Thoracic aorta (tissue), 2 donors: ENCODE data around the gene KAZN. TPM values are rescaled to one million over a fixed set of nuclear protein-coding genes. Genes with fewer than 3 reads are reported as not detected.

Source experiments
- ATAC-seq: fragments of 150-250 bp; one replicate; pipeline ENCODE4 v1.8.0; 2017; ENCODE audit warnings: low read depth; ENCODE audit not compliant: insufficient number of reproducible peaks, low FRiP score
- DNase-seq: peaks from one replicate; pipeline ENCODE4 v3.0.0-alpha.2; 2020; ENCODE audit warnings: low spot score
- H3K27ac ChIP-seq, 2 donors: fragments of 200-600 bp; sonication (generic); 1 replicate in 1 of 2; 2 replicates in 1 of 2; pipeline ENCODE4 v1.5.1; 2016; ENCODE audit warnings: mild to moderate bottlenecking in 2 of 2, moderate library complexity in 2 of 2
- H3K27me3 ChIP-seq: fragments of 200-600 bp; sonication (generic); replicated peaks from 2 replicates; pipeline ENCODE4 v1.6.0; 2016; ENCODE audit warnings: mild to moderate bottlenecking; ENCODE audit not compliant: insufficient read depth
- H3K36me3 ChIP-seq: fragments of 200-600 bp; sonication (generic); one replicate; pipeline ENCODE4 v1.5.1; 2016
- H3K4me1 ChIP-seq, 2 donors: fragments of 200-600 bp; sonication (generic); 1 replicate in 1 of 2; 2 replicates in 1 of 2; pipeline versions ENCODE4 v1.5.1 to v1.6.0; 2016; ENCODE audit warnings: low read depth in 2 of 2, mild to moderate bottlenecking in 1 of 2; ENCODE audit not compliant: control insufficient read depth in 1 of 2
- H3K4me3 ChIP-seq: fragments of 200-600 bp; sonication (generic); 2 replicates; pipeline ENCODE4 v1.5.1; 2016; ENCODE audit warnings: mild to moderate bottlenecking
- H3K9me3 ChIP-seq: fragments of 200-600 bp; sonication (generic); 2 replicates; pipeline ENCODE4 v1.5.1; 2016
- CTCF ChIP-seq: fragments of 200-600 bp; sonication (generic); IDR thresholded peaks from one replicate; pipeline ENCODE4 v1.5.1; 2019; ENCODE audit warnings: antibody characterized with exemption
- total RNA-seq, 2 donors: library from RNA; depleted of rRNA; stranded (reverse); fragments of >200 nt; gene quantifications; one replicate each; pipeline versions ENCODE4 v1.1.0 to v1.2.3, GENCODE V29; 2016

Gene KAZN
- total RNA-seq, 2 donors from 2014 or later = 17.4 to 30.3 TPM

GRCh38 chr1:14922942-14923726 lies 324.6 kb downstream of the KAZN start:
- Histone ChIP-seq H3K4me3 (peak overlapping the region; percentile 62), H3K27ac (peak overlapping the region; percentile 69 to 71), H3K4me1 (peaks cover 7 to 13% of the 10 kb centered on the region in 2 donors), H3K36me3 (no peaks in the 10 kb centered on the region), H3K9me3 (no peaks in the 10 kb centered on the region), H3K27me3 (no peaks in the 10 kb centered on the region)
- DNase-seq (no peak), ATAC-seq (no peak)
- TF ChIP-seq CTCF = no peak

- ATAC-seq (peak; percentile 67), DNase-seq (no peak)
- no peaks in the 10 kb centered on the region for H3K36me3 ChIP-seq
- no peak for TF ChIP-seq CTCF
- H3K4me3 ChIP-seq = peak overlapping the region; percentile 62
- no peaks in the 10 kb centered on the region for H3K27me3 ChIP-seq
- no peaks in the 10 kb centered on the region for H3K9me3 ChIP-seq
- H3K27ac ChIP-seq = peak overlapping the region; percentile 69 to 71
- peaks cover 7 to 13% of the 10 kb centered on the region in 2 donors for H3K4me1 ChIP-seq
Observed at GRCh38 chr1:14923727-14924452, 325.4 kb downstream of the KAZN start.

DNA sequence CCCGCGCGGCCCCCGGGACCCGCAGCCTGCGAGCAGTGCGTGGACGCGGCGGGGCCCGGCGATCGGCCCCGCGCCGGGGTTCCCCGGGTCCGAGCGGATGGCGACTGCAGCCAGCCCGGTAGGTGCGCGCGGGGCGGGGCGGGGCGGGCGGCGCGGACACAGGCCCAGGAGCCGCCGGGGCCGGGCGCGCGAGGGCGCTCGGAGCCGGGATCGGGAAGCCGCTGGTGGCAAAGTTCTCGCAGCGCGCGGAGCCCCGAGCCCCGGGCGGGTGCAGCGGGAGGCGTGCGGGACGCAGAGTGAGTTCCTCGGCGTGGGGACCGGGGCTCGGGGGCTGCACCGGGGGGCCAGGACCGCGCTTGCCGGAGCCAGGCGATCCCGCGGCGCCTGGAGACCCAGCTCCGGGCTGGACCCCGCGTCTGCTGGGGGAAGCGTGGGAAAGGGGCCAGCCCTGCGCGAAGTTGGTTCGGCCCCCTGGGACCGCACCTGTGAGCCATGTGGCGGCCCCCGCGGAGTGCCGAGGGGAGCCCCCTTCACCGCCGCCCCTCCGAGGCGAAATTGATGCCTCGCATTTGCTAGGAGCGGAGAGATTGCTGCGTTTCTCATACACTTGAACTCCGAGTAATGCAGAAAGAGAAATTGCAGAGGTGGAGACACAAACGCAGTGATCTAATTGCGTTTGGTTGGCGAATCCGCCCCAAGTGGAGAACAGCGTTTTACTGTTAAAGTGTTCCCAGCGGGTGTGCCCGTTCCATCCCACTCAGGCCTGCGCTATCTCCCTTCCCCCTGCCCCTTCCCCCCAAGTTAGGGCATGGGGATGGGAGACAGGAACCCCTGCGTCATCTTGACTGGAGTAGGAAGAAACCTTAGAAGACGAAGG lies 326.2 kb downstream of the KAZN start:
- Histone ChIP-seq H3K27me3 (no peaks in the 10 kb centered on the region), H3K9me3 (no peaks in the 10 kb centered on the region), H3K36me3 (no peaks in the 10 kb centered on the region), H3K4me1 (peaks cover 7 to 13% of the 10 kb centered on the region in 2 donors), H3K27ac (no peak overlapping the region), H3K4me3 (peak overlapping the region; percentile 86)
- TF ChIP-seq CTCF = no peak
- ATAC-seq (peak; percentile 50), DNase-seq (no peak)

GRCh38 chr1:14925336-14926136 lies 327.1 kb downstream of the KAZN start:
- ATAC-seq (no peak), DNase-seq (no peak)
- Histone ChIP-seq H3K4me3 (peak overlapping the region; percentile 86), H3K27me3 (no peaks in the 10 kb centered on the region), H3K36me3 (no peaks in the 10 kb centered on the region), H3K9me3 (no peaks in the 10 kb centered on the region), H3K4me1 (peaks cover 7 to 13% of the 10 kb centered on the region in 2 donors), H3K27ac (no peak overlapping the region)
- no peak for TF ChIP-seq CTCF
